Fibroblast of lung (primary cell): Measurements from ENCODE around the gene FLNB. TPM values are rescaled to one million over a fixed set of nuclear protein-coding genes. Genes with fewer than 3 reads are reported as not detected.

Experiments
- DNase-seq, 2 donors: peaks; one replicate each; pipeline versions ENCODE4 v3.0.0 to v3.0.0-alpha.2; 2010; ENCODE audit warnings: low read depth in 2 of 2
- H2AFZ ChIP-seq: 2 replicates; pipeline ENCODE4 v1.5.1; 2012; ENCODE audit warnings: low read length, control low read depth, inconsistent platforms
- H3K27ac ChIP-seq: 2 replicates; pipeline ENCODE4 v1.5.1; 2011; ENCODE audit warnings: low read length, control low read depth; ENCODE audit not compliant: insufficient read depth
- H3K27me3 ChIP-seq: 2 replicates; pipeline ENCODE4 v1.5.1; 2011; ENCODE audit warnings: mild to moderate bottlenecking, low read length; ENCODE audit not compliant: control insufficient read depth, insufficient read depth
- H3K36me3 ChIP-seq: 2 replicates; pipeline ENCODE4 v1.5.1; 2011; ENCODE audit warnings: low read length; ENCODE audit not compliant: control insufficient read depth, insufficient read depth
- H3K4me1 ChIP-seq: 2 replicates; pipeline ENCODE4 v1.5.1; 2011; ENCODE audit warnings: low read length; ENCODE audit not compliant: control insufficient read depth, insufficient read depth; ENCODE audit errors: extremely low read depth
- H3K4me2 ChIP-seq: 2 replicates; pipeline ENCODE4 v1.5.1; 2011; ENCODE audit warnings: low read length, control low read depth; ENCODE audit not compliant: insufficient read depth; ENCODE audit errors: extremely low read depth
- H3K4me3 ChIP-seq, 4 experiments: fragments of 200-600 bp in 1 of 4; sonication (generic) in 1 of 4; replicated peaks in 1 of 4; 2 replicates each; pipeline ENCODE4 v1.5.1; 2011 to 2016; ENCODE audit warnings: low read length in 4 of 4, low read depth in 3 of 4, mild to moderate bottlenecking in 3 of 4, control low read depth in 2 of 4, inconsistent platforms in 1 of 4, mixed read lengths in 1 of 4; ENCODE audit not compliant: insufficient read depth in 1 of 4; ENCODE audit errors: control extremely low read depth in 1 of 4
- H3K79me2 ChIP-seq: 2 replicates; pipeline ENCODE4 v1.5.1; 2012; ENCODE audit warnings: mild to moderate bottlenecking, low read length, inconsistent platforms; ENCODE audit not compliant: control insufficient read depth, insufficient read depth
- H3K9ac ChIP-seq: 2 replicates; pipeline ENCODE4 v1.5.1; 2011; ENCODE audit warnings: mild to moderate bottlenecking, low read length, control low read depth; ENCODE audit not compliant: insufficient read depth
- H3K9me3 ChIP-seq: 2 replicates; pipeline ENCODE4 v1.5.1; 2012; ENCODE audit warnings: low read depth, low read length; ENCODE audit not compliant: control insufficient read depth, insufficient read depth
- H4K20me1 ChIP-seq: 2 replicates; pipeline ENCODE4 v1.5.1; 2011; ENCODE audit warnings: low read length; ENCODE audit not compliant: control insufficient read depth, insufficient read depth; ENCODE audit errors: extremely low read depth
- EZH2 ChIP-seq: IDR thresholded peaks from 2 replicates; pipeline ENCODE4 v1.5.1; 2012; ENCODE audit warnings: low read length, control low read depth, mild to moderate bottlenecking; ENCODE audit errors: missing control alignments
- polyA plus RNA-seq, 2 donors: library from polyadenylated mRNA; depleted of rRNA in 1 of 2; stranded (reverse) in 1 of 2; unstranded in 1 of 2; fragments of >200 nt; gene quantifications; 2 replicates each; pipeline ENCODE4 v1.2.1, GENCODE V29; 2011 to 2012; ENCODE audit warnings: missing spikeins in 1 of 2
- total RNA-seq: library from RNA; depleted of rRNA; stranded (reverse); fragments of >200 nt; gene quantifications from 2 replicates; pipeline ENCODE4 v1.2.1, GENCODE V29; 2014
- TF ChIP-seq, protein P1 (sequence below), 2 donors: IDR thresholded peaks in 1 of 2; conservative IDR thresholded peaks in 1 of 2; 1 replicate in 1 of 2; 2 replicates in 1 of 2; pipeline ENCODE4 v1.5.1; 2011 to 2012; ENCODE audit warnings: low read length in 2 of 2, control low read depth in 1 of 2, inconsistent platforms in 1 of 2, low read depth in 1 of 2, mild to moderate bottlenecking in 1 of 2

The FLNB gene
- total and polyA plus RNA-seq, 2 donors (not counting 1 experiment from before 2014, with no cell fraction given): 81.7 to 105 TPM

DNA sequence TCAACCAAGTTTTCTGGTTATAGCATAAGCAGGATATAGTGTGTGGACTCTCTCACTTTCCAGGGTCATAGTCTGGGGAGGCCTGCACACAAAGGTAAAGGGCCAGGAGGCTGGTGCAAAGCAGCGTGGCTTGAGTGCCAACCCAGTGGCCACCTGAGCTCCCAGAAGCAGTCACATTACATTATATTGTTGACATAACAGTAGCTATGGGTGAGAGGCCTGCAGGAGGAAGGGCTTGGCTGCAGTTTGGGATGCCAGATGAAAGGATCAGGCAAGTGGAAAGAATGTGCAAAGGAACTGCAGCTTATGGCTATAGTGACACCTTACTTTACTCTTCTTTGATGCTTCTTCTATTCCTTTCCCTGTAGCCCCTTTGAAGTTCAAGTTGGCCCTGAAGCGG, 96.5 kb downstream of the FLNB start:
- Histone ChIP-seq H3K27ac (no peak overlapping the region), H3K9ac (no peak overlapping the region), H3K4me2 (no peak overlapping the region), H3K4me3 (no peak overlapping the region), H3K4me1 (no peaks in the 10 kb centered on the region), H3K27me3 (no peaks in the 10 kb centered on the region), H3K9me3 (no peaks in the 10 kb centered on the region), H3K36me3 (peaks cover 22% of the 10 kb centered on the region), H4K20me1 (no peaks in the 10 kb centered on the region), H3K79me2 (no peaks in the 10 kb centered on the region), H2AFZ (no peak overlapping the region)
- no peak for DNase-seq
- TF ChIP-seq, protein P1, sequence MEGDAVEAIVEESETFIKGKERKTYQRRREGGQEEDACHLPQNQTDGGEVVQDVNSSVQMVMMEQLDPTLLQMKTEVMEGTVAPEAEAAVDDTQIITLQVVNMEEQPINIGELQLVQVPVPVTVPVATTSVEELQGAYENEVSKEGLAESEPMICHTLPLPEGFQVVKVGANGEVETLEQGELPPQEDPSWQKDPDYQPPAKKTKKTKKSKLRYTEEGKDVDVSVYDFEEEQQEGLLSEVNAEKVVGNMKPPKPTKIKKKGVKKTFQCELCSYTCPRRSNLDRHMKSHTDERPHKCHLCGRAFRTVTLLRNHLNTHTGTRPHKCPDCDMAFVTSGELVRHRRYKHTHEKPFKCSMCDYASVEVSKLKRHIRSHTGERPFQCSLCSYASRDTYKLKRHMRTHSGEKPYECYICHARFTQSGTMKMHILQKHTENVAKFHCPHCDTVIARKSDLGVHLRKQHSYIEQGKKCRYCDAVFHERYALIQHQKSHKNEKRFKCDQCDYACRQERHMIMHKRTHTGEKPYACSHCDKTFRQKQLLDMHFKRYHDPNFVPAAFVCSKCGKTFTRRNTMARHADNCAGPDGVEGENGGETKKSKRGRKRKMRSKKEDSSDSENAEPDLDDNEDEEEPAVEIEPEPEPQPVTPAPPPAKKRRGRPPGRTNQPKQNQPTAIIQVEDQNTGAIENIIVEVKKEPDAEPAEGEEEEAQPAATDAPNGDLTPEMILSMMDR (conservative IDR thresholded peaks at IDR 0.05 in 1 of 2, IDR thresholded peaks at IDR 0.05 in 1 of 2; ENCODE audit: low read depth in 1 of 2, low read length in 2 of 2): no peak
- no peak for TF ChIP-seq EZH2

DNA sequence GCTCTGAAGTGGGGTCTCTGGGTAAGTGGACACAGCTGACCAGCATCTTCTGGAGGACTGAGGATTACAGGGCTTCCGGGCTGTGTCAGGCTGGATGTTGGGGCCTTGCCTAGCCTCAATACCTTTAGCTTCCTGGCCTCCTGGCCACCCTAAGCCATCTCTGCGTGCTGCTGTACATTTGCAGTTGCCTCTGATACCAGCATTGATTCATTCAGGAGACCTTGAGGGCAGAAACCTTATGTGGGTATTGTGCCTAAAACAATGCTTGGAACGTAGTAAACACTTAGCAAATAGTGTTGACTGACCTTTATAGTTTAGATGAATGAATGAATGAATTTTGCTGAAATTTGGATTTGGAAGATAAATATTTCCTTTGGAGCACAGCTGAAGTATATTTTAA, 97.0 kb downstream of the FLNB start:
- H2AFZ ChIP-seq: no peak overlapping the region
- DNase-seq: no peak
- H3K4me3 ChIP-seq: no peak overlapping the region
- H3K36me3 ChIP-seq: peaks cover 25% of the 10 kb centered on the region
- H3K79me2 ChIP-seq: no peaks in the 10 kb centered on the region
- H3K27me3 ChIP-seq: no peaks in the 10 kb centered on the region
- H3K9ac ChIP-seq: no peak overlapping the region
- no peak overlapping the region for H3K4me2 ChIP-seq
- no peaks in the 10 kb centered on the region for H4K20me1 ChIP-seq
- H3K4me1 ChIP-seq: no peaks in the 10 kb centered on the region
- H3K27ac ChIP-seq: no peak overlapping the region
- H3K9me3 ChIP-seq: no peaks in the 10 kb centered on the region
- TF ChIP-seq EZH2: no peak
- TF ChIP-seq, protein P1 (conservative IDR thresholded peaks at IDR 0.05 in 1 of 2, IDR thresholded peaks at IDR 0.05 in 1 of 2; ENCODE audit: low read depth in 1 of 2, low read length in 2 of 2): no peak

DNA sequence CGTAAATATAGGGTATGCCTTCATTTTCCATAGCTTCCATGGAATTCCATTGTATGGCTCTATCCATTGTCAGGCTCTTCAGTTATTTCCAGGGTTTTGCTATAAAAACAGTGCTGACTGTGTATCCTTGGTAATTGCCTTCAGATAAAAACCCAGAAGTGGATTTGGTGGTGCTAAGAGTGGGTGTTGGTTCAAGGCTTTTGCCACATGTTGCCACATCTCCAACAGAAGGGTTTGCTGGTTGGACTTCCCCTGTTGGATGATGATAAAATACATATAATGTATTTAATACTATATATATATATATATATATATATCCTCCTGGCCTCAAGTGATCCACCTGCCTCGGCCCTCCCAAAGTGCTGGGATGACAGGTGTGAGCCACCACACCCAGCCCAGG, 97.8 kb downstream of the FLNB start:
- Histone ChIP-seq H3K9me3 (no peaks in the 10 kb centered on the region), H3K4me2 (no peak overlapping the region), H4K20me1 (no peaks in the 10 kb centered on the region), H3K36me3 (peaks cover 25% of the 10 kb centered on the region), H3K27ac (no peak overlapping the region), H3K4me3 (no peak overlapping the region), H2AFZ (no peak overlapping the region), H3K27me3 (no peaks in the 10 kb centered on the region), H3K79me2 (no peaks in the 10 kb centered on the region), H3K9ac (no peak overlapping the region), H3K4me1 (no peaks in the 10 kb centered on the region)
- TF ChIP-seq EZH2: no peak
- TF ChIP-seq, protein P1 (conservative IDR thresholded peaks at IDR 0.05 in 1 of 2, IDR thresholded peaks at IDR 0.05 in 1 of 2; ENCODE audit: low read depth in 1 of 2, low read length in 2 of 2): no peak
- no peak for DNase-seq
